HEK293 (cell line): ENCODE measurements around the gene CMTM2.

Experiments
- CTCF ChIP-seq: fragments of 450-650 bp; formaldehyde crosslinking; IDR thresholded peaks from 2 replicates; pipeline ENCODE4 v1.5.1; 2016; ENCODE audit warnings: missing biosample characterization, missing genetic modification characterization
- GLIS1 ChIP-seq: fragments of 450-650 bp; formaldehyde crosslinking; IDR thresholded peaks from 2 replicates; pipeline ENCODE4 v1.5.1; 2016; ENCODE audit warnings: missing biosample characterization, missing genetic modification characterization
- GLIS2 ChIP-seq: fragments of 450-650 bp; formaldehyde crosslinking; IDR thresholded peaks from 2 replicates; pipeline ENCODE4 v1.5.1; 2016; ENCODE audit warnings: missing biosample characterization, missing genetic modification characterization
- HOXD13 ChIP-seq: sonication (generic); formaldehyde crosslinking; IDR thresholded peaks from 2 replicates; pipeline ENCODE4 v1.8.0; 2022; ENCODE audit warnings: missing genetic modification reagents, borderline replicate concordance
- KLF1 ChIP-seq: fragments of 450-650 bp; formaldehyde crosslinking; IDR thresholded peaks from 2 replicates; pipeline ENCODE4 v1.5.1; 2016; ENCODE audit warnings: missing biosample characterization, missing genetic modification characterization
- PATZ1 ChIP-seq: fragments of 450-650 bp; formaldehyde crosslinking; IDR thresholded peaks from 2 replicates; pipeline ENCODE4 v1.5.1; 2016; ENCODE audit warnings: missing biosample characterization, missing genetic modification characterization
- REPIN1 ChIP-seq: fragments of 450-650 bp; formaldehyde crosslinking; IDR thresholded peaks from 2 replicates; pipeline ENCODE4 v1.5.1; 2017; ENCODE audit warnings: missing biosample characterization, missing genetic modification characterization, low read depth
- SCRT2 ChIP-seq: fragments of 450-650 bp; formaldehyde crosslinking; IDR thresholded peaks from 2 replicates; pipeline ENCODE4 v1.5.1; 2016; ENCODE audit warnings: missing biosample characterization, missing genetic modification characterization
- ZBTB1 ChIP-seq: fragments of 450-650 bp; formaldehyde crosslinking; IDR thresholded peaks from 2 replicates; pipeline ENCODE4 v1.5.1; 2016; ENCODE audit warnings: missing biosample characterization, missing genetic modification characterization
- ZBTB26 ChIP-seq: fragments of 450-650 bp; formaldehyde crosslinking; optimal IDR thresholded peaks from 2 replicates; pipeline ENCODE3; 2016; ENCODE audit warnings: missing biosample characterization, mild to moderate bottlenecking, missing genetic modification characterization
- ZBTB8A ChIP-seq: fragments of 450-650 bp; formaldehyde crosslinking; IDR thresholded peaks from 2 replicates; pipeline ENCODE4 v1.5.1; 2016; ENCODE audit warnings: missing biosample characterization, missing genetic modification characterization
- ZFP69B ChIP-seq: fragments of 450-650 bp; formaldehyde crosslinking; IDR thresholded peaks from 2 replicates; pipeline ENCODE4 v1.5.1; 2016; ENCODE audit warnings: missing biosample characterization, missing genetic modification characterization
- ZNF169 ChIP-seq: fragments of 450-650 bp; formaldehyde crosslinking; IDR thresholded peaks from 2 replicates; pipeline ENCODE4 v1.5.1; 2016; ENCODE audit warnings: missing biosample characterization, missing genetic modification characterization
- ZNF174 ChIP-seq: fragments of 450-650 bp; formaldehyde crosslinking; IDR thresholded peaks from 2 replicates; pipeline ENCODE4 v1.5.0; 2017; ENCODE audit warnings: missing biosample characterization, mild to moderate bottlenecking, missing genetic modification characterization
- ZNF175 ChIP-seq: fragments of 450-650 bp; formaldehyde crosslinking; IDR thresholded peaks from 2 replicates; pipeline ENCODE4 v1.5.1; 2016; ENCODE audit warnings: missing biosample characterization, missing genetic modification characterization
- ZNF2 ChIP-seq: fragments of 450-650 bp; formaldehyde crosslinking; IDR thresholded peaks from 2 replicates; pipeline ENCODE4 v1.5.1; 2016; ENCODE audit warnings: missing biosample characterization, missing genetic modification characterization
- ZNF239 ChIP-seq: fragments of 450-650 bp; formaldehyde crosslinking; IDR thresholded peaks from 2 replicates; pipeline ENCODE4 v1.5.1; 2016; ENCODE audit warnings: missing biosample characterization, missing genetic modification characterization
- ZNF274 ChIP-seq, 2 experiments: fragments of 200-500 bp in 1 of 2; fragments of 450-650 bp in 1 of 2; sonication (Bioruptor generic) in 1 of 2; formaldehyde crosslinking in 1 of 2; IDR thresholded peaks; 2 replicates each; pipeline versions ENCODE4 v1.5.1 to v1.6.1; 2014 to 2016; ENCODE audit warnings: borderline replicate concordance in 1 of 2, inconsistent platforms in 1 of 2, low read length in 1 of 2, missing biosample characterization in 1 of 2, missing genetic modification characterization in 1 of 2
- ZNF37A ChIP-seq: fragments of 450-650 bp; IDR thresholded peaks from 2 replicates; pipeline ENCODE4 v1.5.1; 2018; ENCODE audit warnings: missing biosample characterization, missing genetic modification characterization
- ZNF416 ChIP-seq: fragments of 450-650 bp; formaldehyde crosslinking; IDR thresholded peaks from 2 replicates; pipeline ENCODE4 v1.5.1; 2016; ENCODE audit warnings: missing biosample characterization, missing genetic modification characterization
- ZNF518A ChIP-seq: fragments of 450-650 bp; formaldehyde crosslinking; conservative IDR thresholded peaks from 2 replicates; pipeline ENCODE4 v1.5.1; 2016; ENCODE audit warnings: low read depth, missing biosample characterization, missing genetic modification characterization
- ZNF521 ChIP-seq: fragments of 450-650 bp; formaldehyde crosslinking; IDR thresholded peaks from 2 replicates; pipeline ENCODE4 v1.5.1; 2017; ENCODE audit warnings: missing biosample characterization, mild to moderate bottlenecking, missing genetic modification characterization
- ZNF530 ChIP-seq: fragments of 450-650 bp; formaldehyde crosslinking; IDR thresholded peaks from 2 replicates; pipeline ENCODE4 v1.5.1; 2016; ENCODE audit warnings: low read depth, missing biosample characterization, missing genetic modification characterization
- ZNF561 ChIP-seq: fragments of 450-650 bp; IDR thresholded peaks from 2 replicates; pipeline ENCODE4 v1.5.1; 2018; ENCODE audit warnings: missing biosample characterization, missing genetic modification characterization, borderline replicate concordance
- ZNF621 ChIP-seq: fragments of 450-650 bp; formaldehyde crosslinking; IDR thresholded peaks from 2 replicates; pipeline ENCODE4 v1.5.1; 2017; ENCODE audit warnings: missing biosample characterization, missing genetic modification characterization
- ZNF701 ChIP-seq: fragments of 450-650 bp; formaldehyde crosslinking; IDR thresholded peaks from 2 replicates; pipeline ENCODE4 v1.5.1; 2016; ENCODE audit warnings: missing biosample characterization, missing genetic modification characterization
- ZNF768 ChIP-seq: fragments of 450-650 bp; formaldehyde crosslinking; IDR thresholded peaks from 2 replicates; pipeline ENCODE4 v1.5.1; 2018; ENCODE audit warnings: missing biosample characterization, mild to moderate bottlenecking, missing genetic modification characterization
- ZNF776 ChIP-seq: fragments of 450-650 bp; formaldehyde crosslinking; IDR thresholded peaks from 2 replicates; pipeline ENCODE4 v1.5.0; 2017; ENCODE audit warnings: missing biosample characterization, missing genetic modification characterization, borderline replicate concordance
- TF ChIP-seq, protein P1 (sequence below): fragments of 450-650 bp; formaldehyde crosslinking; IDR thresholded peaks from 2 replicates; pipeline ENCODE4 v1.5.1; 2016; ENCODE audit warnings: missing biosample characterization, missing genetic modification characterization

CMTM2 gene

GRCh38 chr16:66604376-66605176 is 25.3 kb downstream of the CMTM2 start, which contains the start of gene CMTM3 (continued):
- TF ChIP-seq ZNF621 (tag by site-specific recombination) = no peak
- TF ChIP-seq ZNF701 (tag by site-specific recombination) = no peak
- peak; percentile 48 for TF ChIP-seq CTCF
- TF ChIP-seq REPIN1 (tag by site-specific recombination) = no peak
- no peak for TF ChIP-seq ZBTB1
- no peak for TF ChIP-seq ZNF521 (tag by site-specific recombination)
- TF ChIP-seq GLIS1 = peak; percentile 25; the same call in 1 of the 2 replicates
- TF ChIP-seq ZBTB8A (tag by site-specific recombination) = no peak
- no peak for TF ChIP-seq ZNF530 (tag by site-specific recombination)
- TF ChIP-seq, protein P1, sequence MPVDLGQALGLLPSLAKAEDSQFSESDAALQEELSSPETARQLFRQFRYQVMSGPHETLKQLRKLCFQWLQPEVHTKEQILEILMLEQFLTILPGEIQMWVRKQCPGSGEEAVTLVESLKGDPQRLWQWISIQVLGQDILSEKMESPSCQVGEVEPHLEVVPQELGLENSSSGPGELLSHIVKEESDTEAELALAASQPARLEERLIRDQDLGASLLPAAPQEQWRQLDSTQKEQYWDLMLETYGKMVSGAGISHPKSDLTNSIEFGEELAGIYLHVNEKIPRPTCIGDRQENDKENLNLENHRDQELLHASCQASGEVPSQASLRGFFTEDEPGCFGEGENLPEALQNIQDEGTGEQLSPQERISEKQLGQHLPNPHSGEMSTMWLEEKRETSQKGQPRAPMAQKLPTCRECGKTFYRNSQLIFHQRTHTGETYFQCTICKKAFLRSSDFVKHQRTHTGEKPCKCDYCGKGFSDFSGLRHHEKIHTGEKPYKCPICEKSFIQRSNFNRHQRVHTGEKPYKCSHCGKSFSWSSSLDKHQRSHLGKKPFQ = no peak
- no peak for TF ChIP-seq ZNF416 (tag by site-specific recombination)
- TF ChIP-seq ZNF768 = no peak
- TF ChIP-seq ZNF2 (tag by site-specific recombination) = no peak
- peak; percentile 33; the same call in 1 of the 2 replicates for TF ChIP-seq GLIS2 (tag by site-specific recombination)
- TF ChIP-seq ZNF37A (tag by site-specific recombination) = no peak
- TF ChIP-seq ZNF239 = no peak
- 0 out of 2 replicates have a peak, but pooled peaks have one; percentile 5 for TF ChIP-seq KLF1 (tag by site-specific recombination)
- TF ChIP-seq HOXD13 = no peak
- no peak for TF ChIP-seq ZNF169
- no peak for TF ChIP-seq ZNF274 (IDR thresholded peaks at IDR 0.05; ENCODE audit: low read length)
- no peak for TF ChIP-seq ZNF274 (tag by site-specific recombination; IDR thresholded peaks at IDR 0.05; ENCODE audit: borderline replicate concordance)
- TF ChIP-seq ZNF174 (tag by site-specific recombination) = no peak
- no peak for TF ChIP-seq ZFP69B (tag by site-specific recombination)
- TF ChIP-seq SCRT2 (tag by site-specific recombination) = no peak
- TF ChIP-seq PATZ1 = peak; percentile 73
- no peak for TF ChIP-seq ZNF175 (tag by site-specific recombination)
- TF ChIP-seq ZNF561 (tag by site-specific recombination) = peak; percentile 92; the same call in 1 of the 2 replicates
- TF ChIP-seq ZBTB26 (tag by site-specific recombination) = no peak
- TF ChIP-seq ZNF776 = no peak
- no peak for TF ChIP-seq ZNF518A (tag by site-specific recombination)
